ENCODE results near the gene PCIF1. TPM values are rescaled to one million over a fixed set of nuclear protein-coding genes. Genes with fewer than 3 reads are reported as not detected.

PCIF1 gene
- total and polyA plus RNA-seq, 9 of the 15 experiments (the other 6 are each of a cell fraction or from before 2014, with no cell fraction given), result 5.8 to 29.4 (median 11.3) TPM

DNA sequence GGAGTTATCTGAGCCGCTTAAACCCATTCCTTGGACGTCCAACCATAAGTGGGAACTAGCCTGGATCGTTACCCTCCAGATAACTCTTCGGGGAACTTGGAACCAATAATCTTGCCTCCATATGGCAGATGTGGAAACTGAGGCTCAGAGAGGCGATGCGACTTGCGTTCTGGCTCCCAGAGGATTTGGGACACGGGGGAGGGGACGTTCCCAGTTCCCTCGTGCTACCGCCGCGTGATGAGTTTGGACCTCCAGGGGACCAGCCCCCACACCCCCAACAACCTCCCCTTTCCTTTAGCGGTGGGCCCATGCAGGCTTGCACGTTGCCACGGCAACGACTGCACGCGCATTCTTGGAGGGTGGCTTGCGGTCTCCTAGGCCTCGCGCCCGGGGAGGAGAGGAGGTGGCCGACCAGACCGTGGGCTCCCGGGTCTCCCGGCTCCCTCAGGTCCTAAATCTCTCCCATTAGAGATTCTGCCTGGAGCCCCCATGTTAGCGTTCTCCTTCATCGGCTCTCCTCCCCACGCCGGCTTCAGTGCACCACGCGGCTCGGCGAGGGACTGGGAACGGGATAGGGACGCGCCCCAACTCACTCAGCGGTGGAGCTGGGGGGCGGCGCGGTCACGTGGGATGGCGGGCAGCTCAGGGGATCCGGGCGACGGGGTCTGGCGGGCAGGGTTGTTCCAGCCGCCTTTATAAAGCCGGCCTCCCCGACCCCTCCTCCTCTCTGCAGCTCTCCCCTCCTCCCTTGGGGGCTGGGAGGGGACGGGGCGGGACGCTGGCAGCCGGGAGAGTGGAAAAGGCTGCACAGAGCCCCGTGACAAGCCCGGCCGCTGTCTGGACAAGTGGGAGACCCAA lies 22.8 kb upstream of the PCIF1 start, which contains the start of gene PLTP (continued):
- TF ChIP-seq, protein P1, sequence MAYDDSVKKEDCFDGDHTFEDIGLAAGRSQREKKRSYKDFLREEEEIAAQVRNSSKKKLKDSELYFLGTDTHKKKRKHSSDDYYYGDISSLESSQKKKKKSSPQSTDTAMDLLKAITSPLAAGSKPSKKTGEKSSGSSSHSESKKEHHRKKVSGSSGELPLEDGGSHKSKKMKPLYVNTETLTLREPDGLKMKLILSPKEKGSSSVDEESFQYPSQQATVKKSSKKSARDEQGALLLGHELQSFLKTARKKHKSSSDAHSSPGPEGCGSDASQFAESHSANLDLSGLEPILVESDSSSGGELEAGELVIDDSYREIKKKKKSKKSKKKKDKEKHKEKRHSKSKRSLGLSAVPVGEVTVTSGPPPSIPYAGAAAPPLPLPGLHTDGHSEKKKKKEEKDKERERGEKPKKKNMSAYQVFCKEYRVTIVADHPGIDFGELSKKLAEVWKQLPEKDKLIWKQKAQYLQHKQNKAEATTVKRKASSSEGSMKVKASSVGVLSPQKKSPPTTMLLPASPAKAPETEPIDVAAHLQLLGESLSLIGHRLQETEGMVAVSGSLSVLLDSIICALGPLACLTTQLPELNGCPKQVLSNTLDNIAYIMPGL (CRISPR knock-in tag; IDR thresholded peaks at IDR 0.05), result no peak
- TF ChIP-seq TAF1 (IDR thresholded peaks at IDR 0.05; ENCODE audit: control insufficient read depth, extremely low read depth, insufficient read depth, low read length, severe bottlenecking), result peak; percentile 7
- TF ChIP-seq, protein P2, sequence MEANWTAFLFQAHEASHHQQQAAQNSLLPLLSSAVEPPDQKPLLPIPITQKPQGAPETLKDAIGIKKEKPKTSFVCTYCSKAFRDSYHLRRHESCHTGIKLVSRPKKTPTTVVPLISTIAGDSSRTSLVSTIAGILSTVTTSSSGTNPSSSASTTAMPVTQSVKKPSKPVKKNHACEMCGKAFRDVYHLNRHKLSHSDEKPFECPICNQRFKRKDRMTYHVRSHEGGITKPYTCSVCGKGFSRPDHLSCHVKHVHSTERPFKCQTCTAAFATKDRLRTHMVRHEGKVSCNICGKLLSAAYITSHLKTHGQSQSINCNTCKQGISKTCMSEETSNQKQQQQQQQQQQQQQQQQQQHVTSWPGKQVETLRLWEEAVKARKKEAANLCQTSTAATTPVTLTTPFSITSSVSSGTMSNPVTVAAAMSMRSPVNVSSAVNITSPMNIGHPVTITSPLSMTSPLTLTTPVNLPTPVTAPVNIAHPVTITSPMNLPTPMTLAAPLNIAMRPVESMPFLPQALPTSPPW (CRISPR knock-in tag; IDR thresholded peaks at IDR 0.05), result peak; percentile 62; the same call in 1 of the 2 replicates
- TF ChIP-seq, protein P3, sequence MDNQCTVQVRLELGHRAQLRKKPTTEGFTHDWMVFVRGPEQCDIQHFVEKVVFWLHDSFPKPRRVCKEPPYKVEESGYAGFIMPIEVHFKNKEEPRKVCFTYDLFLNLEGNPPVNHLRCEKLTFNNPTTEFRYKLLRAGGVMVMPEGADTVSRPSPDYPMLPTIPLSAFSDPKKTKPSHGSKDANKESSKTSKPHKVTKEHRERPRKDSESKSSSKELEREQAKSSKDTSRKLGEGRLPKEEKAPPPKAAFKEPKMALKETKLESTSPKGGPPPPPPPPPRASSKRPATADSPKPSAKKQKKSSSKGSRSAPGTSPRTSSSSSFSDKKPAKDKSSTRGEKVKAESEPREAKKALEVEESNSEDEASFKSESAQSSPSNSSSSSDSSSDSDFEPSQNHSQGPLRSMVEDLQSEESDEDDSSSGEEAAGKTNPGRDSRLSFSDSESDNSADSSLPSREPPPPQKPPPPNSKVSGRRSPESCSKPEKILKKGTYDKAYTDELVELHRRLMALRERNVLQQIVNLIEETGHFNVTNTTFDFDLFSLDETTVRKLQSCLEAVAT (IDR thresholded peaks at IDR 0.05), result 0 out of 4 replicates have a peak, but pooled peaks of 1 of the 2 experiments have one; percentile 0
- TF ChIP-seq MTF1 (CRISPR knock-in tag; IDR thresholded peaks at IDR 0.05; ENCODE audit: borderline replicate concordance), result no peak
- 0 out of 2 replicates have a peak, but pooled peaks have one; percentile 2 for TF ChIP-seq FOSL1 (tag; conservative IDR thresholded peaks at IDR 0.05)
- TF ChIP-seq ZBTB7A (IDR thresholded peaks at IDR 0.05; ENCODE audit: borderline replicate concordance, control insufficient read depth, low read depth, low read length), result peak; percentile 54; the same call in 1 of the 2 replicates

Measured in K562 (cell line).